Liver (tissue), 9 donors: Measurements from ENCODE around the gene MIA3. TPM values are rescaled to one million over a fixed set of nuclear protein-coding genes. Genes with fewer than 3 reads are reported as not detected.

Experiments used
- DNase-seq: peaks from one replicate; pipeline ENCODE4 v3.0.0-alpha.2; 2017; ENCODE audit warnings: low spot score
- H3K27ac ChIP-seq, 2 donors: one replicate each; pipeline ENCODE4 v1.7.0; 2013; ENCODE audit warnings: inconsistent platforms in 2 of 2, low read length in 2 of 2, control low read depth in 1 of 2, low read depth in 1 of 2, mild to moderate bottlenecking in 1 of 2
- H3K27me3 ChIP-seq, 4 donors: one replicate each; pipeline versions ENCODE4 v1.6.1 to v1.7.0; 2013; ENCODE audit warnings: low read length in 3 of 4, inconsistent platforms in 1 of 4, mild to moderate bottlenecking in 1 of 4, moderate library complexity in 1 of 4; ENCODE audit not compliant: control insufficient read depth in 4 of 4, insufficient read depth in 4 of 4
- H3K36me3 ChIP-seq, 4 donors: one replicate each; pipeline versions ENCODE4 v1.6.1 to v1.7.0; 2013; ENCODE audit warnings: low read length in 3 of 4, mild to moderate bottlenecking in 3 of 4, low read depth in 1 of 4, moderate library complexity in 1 of 4; ENCODE audit not compliant: control insufficient read depth in 4 of 4, insufficient read depth in 3 of 4
- H3K4me1 ChIP-seq, 4 donors: one replicate each; pipeline versions ENCODE4 v1.6.1 to v1.7.0; 2013; ENCODE audit warnings: low read length in 3 of 4, mild to moderate bottlenecking in 3 of 4, moderate library complexity in 1 of 4; ENCODE audit not compliant: control insufficient read depth in 4 of 4, insufficient read depth in 4 of 4
- H3K4me3 ChIP-seq, 3 donors: one replicate each; pipeline versions ENCODE4 v1.6.1 to v1.7.0; 2013; ENCODE audit warnings: low read length in 3 of 3, control low read depth in 1 of 3, low read depth in 1 of 3, mild to moderate bottlenecking in 1 of 3
- H3K9ac ChIP-seq, 2 donors: one replicate each; pipeline ENCODE4 v1.7.0; 2013; ENCODE audit warnings: low read length in 2 of 2, mild to moderate bottlenecking in 2 of 2, moderate library complexity in 2 of 2, control low read depth in 1 of 2, low read depth in 1 of 2
- H3K9me3 ChIP-seq, 4 donors: one replicate each; pipeline versions ENCODE4 v1.6.1 to v1.7.0; 2013; ENCODE audit warnings: low read length in 3 of 4; ENCODE audit not compliant: control insufficient read depth in 4 of 4
- ATF3 ChIP-seq: IDR thresholded peaks from 2 replicates; pipeline ENCODE4 v1.6.1; 2016; ENCODE audit warnings: antibody characterized with exemption
- EGR1 ChIP-seq, 2 donors: IDR thresholded peaks; 2 replicates each; pipeline ENCODE4 v1.6.1; 2016 to 2018; ENCODE audit warnings: antibody characterized with exemption in 2 of 2, low read depth in 2 of 2
- FOXA1 ChIP-seq: IDR thresholded peaks from 2 replicates; pipeline ENCODE4 v1.6.1; 2016; ENCODE audit warnings: antibody characterized with exemption
- FOXA2 ChIP-seq: IDR thresholded peaks from 2 replicates; pipeline ENCODE4 v1.6.1; 2016; ENCODE audit warnings: antibody characterized with exemption
- GABPA ChIP-seq, 2 donors: IDR thresholded peaks in 1 of 2; conservative IDR thresholded peaks in 1 of 2; 2 replicates each; pipeline ENCODE4 v1.6.1; 2016; ENCODE audit warnings: antibody characterized with exemption in 2 of 2, mild to moderate bottlenecking in 1 of 2, moderate library complexity in 1 of 2
- HNF4A ChIP-seq, 2 donors: conservative IDR thresholded peaks; 2 replicates each; pipeline ENCODE4 v1.6.1; 2016; ENCODE audit warnings: antibody characterized with exemption in 2 of 2, mild to moderate bottlenecking in 2 of 2
- HNF4G ChIP-seq: IDR thresholded peaks from 2 replicates; pipeline ENCODE4 v1.6.1; 2016; ENCODE audit warnings: antibody characterized with exemption
- JUND ChIP-seq, 2 donors: IDR thresholded peaks; 2 replicates each; pipeline ENCODE4 v1.6.1; 2016; ENCODE audit warnings: antibody characterized with exemption in 2 of 2
- MAX ChIP-seq: IDR thresholded peaks from 2 replicates; pipeline ENCODE4 v1.6.1; 2016; ENCODE audit warnings: antibody characterized with exemption
- NR2F2 ChIP-seq: IDR thresholded peaks from 2 replicates; pipeline ENCODE4 v1.6.1; 2016; ENCODE audit warnings: antibody characterized with exemption
- RAD21 ChIP-seq, 2 donors: IDR thresholded peaks; 2 replicates each; pipeline ENCODE4 v1.6.1; 2016; ENCODE audit warnings: antibody characterized with exemption in 2 of 2, mild to moderate bottlenecking in 2 of 2
- REST ChIP-seq: IDR thresholded peaks from 2 replicates; pipeline ENCODE4 v1.6.1; 2016; ENCODE audit warnings: antibody characterized with exemption, mild to moderate bottlenecking
- RXRA ChIP-seq, 2 donors: IDR thresholded peaks; 2 replicates each; pipeline ENCODE4 v1.6.1; 2017 to 2018; ENCODE audit warnings: antibody characterized with exemption in 2 of 2, mild to moderate bottlenecking in 1 of 2
- SP1 ChIP-seq: IDR thresholded peaks from 2 replicates; pipeline ENCODE4 v1.6.1; 2018; ENCODE audit warnings: antibody characterized with exemption, mild to moderate bottlenecking
- TAF1 ChIP-seq: conservative IDR thresholded peaks from 2 replicates; pipeline ENCODE4 v1.6.1; 2016; ENCODE audit warnings: antibody characterized with exemption, mild to moderate bottlenecking
- YY1 ChIP-seq: IDR thresholded peaks from 2 replicates; pipeline ENCODE4 v1.6.1; 2016; ENCODE audit warnings: antibody characterized with exemption, mild to moderate bottlenecking
- WGBS: extraction: QIAGEN DNeasy Blood & Tissue Kit; methylation state at CpG from one replicate; pipeline ENCODE4 v1.1.7; 2013; 5-methylcytosine and 5-hydroxymethylcytosine counted together
- polyA plus RNA-seq, 2 donors: library from polyadenylated mRNA; stranded (reverse) in 1 of 2; unstranded in 1 of 2; fragments of 200-250 nt in 1 of 2; fragments of >200 nt in 1 of 2; fragmentation: Nextera tagmentation in 1 of 2; extraction: Ambion mirVana in 1 of 2; gene quantifications; one replicate each; pipeline versions ENCODE4 v1.2.1 to v1.2.3, GENCODE V29; 2013 to 2015
- total RNA-seq, 2 donors: library from RNA; depleted of rRNA; stranded (reverse); fragments of >200 nt; gene quantifications; one replicate each; pipeline ENCODE4 v1.2.3, GENCODE V29; 2014
- TF ChIP-seq, protein P1 (sequence below): IDR thresholded peaks from 2 replicates; pipeline ENCODE4 v1.6.1; 2016; ENCODE audit warnings: antibody characterized with exemption
- TF ChIP-seq, protein P2 (sequence below): fragments of 150-350 bp; IDR thresholded peaks from 2 replicates; pipeline ENCODE4 v1.5.1; 2017; ENCODE audit warnings: improper control_type of control experiment, low read depth, low read length; ENCODE audit not compliant: missing input control
- donor health status: healthy.
- donor health status: healthy.
- donor health status: healthy.
- donor health status: healthy.
- donor health status: healthy.

Gene MIA3
- total and polyA plus RNA-seq, 4 donors, result 20.8 to 69.4 (median 32.1) TPM

- H3K36me3 ChIP-seq, result peaks cover 1 to 16% (median 6%) of the 10 kb centered on the region in 4 donors
- WGBS, result 87% methylated on average over 5 of the region's 5 CpGs
- no peak for TF ChIP-seq FOXA1
- no peak overlapping the region for H3K9ac ChIP-seq
- no peaks in the 10 kb centered on the region for H3K27me3 ChIP-seq
- no peak for DNase-seq
- H3K9me3 ChIP-seq, result no peaks in the 10 kb centered on the region
- H3K27ac ChIP-seq, result no peak overlapping the region
- H3K4me1 ChIP-seq, result peaks cover 0 to 24% (median 9%) of the 10 kb centered on the region in 4 donors
- no peak overlapping the region for H3K4me3 ChIP-seq
These were observed 23.5 kb downstream of the MIA3 start for GRCh38 chr1:222641269-222641948.

DNA sequence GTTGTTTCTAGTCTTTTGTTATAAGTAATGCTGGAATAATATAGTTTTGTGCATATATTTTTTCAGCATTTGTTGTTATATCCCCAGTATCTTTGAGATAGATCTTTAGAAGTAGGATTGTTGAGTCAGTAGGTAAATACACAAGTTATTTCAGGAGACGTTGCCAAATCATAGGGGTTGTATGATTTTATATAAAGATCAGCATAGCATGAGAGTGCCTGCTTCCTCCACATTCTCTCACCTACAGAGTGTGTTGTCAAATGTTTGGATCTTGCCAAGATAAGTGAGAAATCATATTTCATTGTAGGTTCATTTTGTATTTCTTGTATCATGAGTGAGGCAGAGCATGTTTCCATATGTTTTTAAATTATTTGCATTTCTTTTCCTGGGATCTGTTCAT is 24.6 kb downstream of the MIA3 start:
- DNase-seq, result no peak
- peaks cover 1 to 23% (median 7%) of the 10 kb centered on the region in 4 donors for H3K36me3 ChIP-seq

More for the DNA sequence above, 24.6 kb downstream of the MIA3 start:
- H3K27me3 ChIP-seq, result no peaks in the 10 kb centered on the region
- no peak overlapping the region for H3K27ac ChIP-seq
- H3K9me3 ChIP-seq, result no peaks in the 10 kb centered on the region
- H3K4me1 ChIP-seq, result peaks cover 0 to 24% (median 9%) of the 10 kb centered on the region in 4 donors
- H3K9ac ChIP-seq, result no peak overlapping the region
- whole genome bisulfite sequencing, result 76% methylated on average over 1 of the region's 1 CpG
- H3K4me3 ChIP-seq, result no peak overlapping the region
- TF ChIP-seq HNF4A (conservative IDR thresholded peaks at IDR 0.05) (no peak), RAD21 (IDR thresholded peaks at IDR 0.05) (no peak), GABPA (IDR thresholded peaks at IDR 0.05 in 1 of 2, conservative IDR thresholded peaks at IDR 0.05 in 1 of 2) (no peak), REST (no peak), HNF4G (no peak), YY1 (no peak), SP1 (no peak), FOXA2 (no peak), TAF1 (no peak), MAX (no peak), ATF3 (no peak), JUND (IDR thresholded peaks at IDR 0.05) (no peak), RXRA (IDR thresholded peaks at IDR 0.05) (no peak), EGR1 (IDR thresholded peaks at IDR 0.05; ENCODE audit: low read depth in 2 of 2) (no peak), FOXA1 (no peak), NR2F2 (no peak)
- TF ChIP-seq, protein P1, sequence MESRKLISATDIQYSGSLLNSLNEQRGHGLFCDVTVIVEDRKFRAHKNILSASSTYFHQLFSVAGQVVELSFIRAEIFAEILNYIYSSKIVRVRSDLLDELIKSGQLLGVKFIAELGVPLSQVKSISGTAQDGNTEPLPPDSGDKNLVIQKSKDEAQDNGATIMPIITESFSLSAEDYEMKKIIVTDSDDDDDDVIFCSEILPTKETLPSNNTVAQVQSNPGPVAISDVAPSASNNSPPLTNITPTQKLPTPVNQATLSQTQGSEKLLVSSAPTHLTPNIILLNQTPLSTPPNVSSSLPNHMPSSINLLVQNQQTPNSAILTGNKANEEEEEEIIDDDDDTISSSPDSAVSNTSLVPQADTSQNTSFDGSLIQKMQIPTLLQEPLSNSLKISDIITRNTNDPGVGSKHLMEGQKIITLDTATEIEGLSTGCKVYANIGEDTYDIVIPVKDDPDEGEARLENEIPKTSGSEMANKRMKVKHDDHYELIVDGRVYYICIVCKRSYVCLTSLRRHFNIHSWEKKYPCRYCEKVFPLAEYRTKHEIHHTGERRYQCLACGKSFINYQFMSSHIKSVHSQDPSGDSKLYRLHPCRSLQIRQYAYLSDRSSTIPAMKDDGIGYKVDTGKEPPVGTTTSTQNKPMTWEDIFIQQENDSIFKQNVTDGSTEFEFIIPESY, result no peak
- TF ChIP-seq, protein P2, sequence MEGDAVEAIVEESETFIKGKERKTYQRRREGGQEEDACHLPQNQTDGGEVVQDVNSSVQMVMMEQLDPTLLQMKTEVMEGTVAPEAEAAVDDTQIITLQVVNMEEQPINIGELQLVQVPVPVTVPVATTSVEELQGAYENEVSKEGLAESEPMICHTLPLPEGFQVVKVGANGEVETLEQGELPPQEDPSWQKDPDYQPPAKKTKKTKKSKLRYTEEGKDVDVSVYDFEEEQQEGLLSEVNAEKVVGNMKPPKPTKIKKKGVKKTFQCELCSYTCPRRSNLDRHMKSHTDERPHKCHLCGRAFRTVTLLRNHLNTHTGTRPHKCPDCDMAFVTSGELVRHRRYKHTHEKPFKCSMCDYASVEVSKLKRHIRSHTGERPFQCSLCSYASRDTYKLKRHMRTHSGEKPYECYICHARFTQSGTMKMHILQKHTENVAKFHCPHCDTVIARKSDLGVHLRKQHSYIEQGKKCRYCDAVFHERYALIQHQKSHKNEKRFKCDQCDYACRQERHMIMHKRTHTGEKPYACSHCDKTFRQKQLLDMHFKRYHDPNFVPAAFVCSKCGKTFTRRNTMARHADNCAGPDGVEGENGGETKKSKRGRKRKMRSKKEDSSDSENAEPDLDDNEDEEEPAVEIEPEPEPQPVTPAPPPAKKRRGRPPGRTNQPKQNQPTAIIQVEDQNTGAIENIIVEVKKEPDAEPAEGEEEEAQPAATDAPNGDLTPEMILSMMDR, result no peak
